GM23338 (cell line): ENCODE data around the gene LRRFIP1. TPM values are rescaled to one million over a fixed set of nuclear protein-coding genes. Genes with fewer than 3 reads are reported as not detected.

ENCODE experiments used
- ATAC-seq: fragments of 200-7000 bp; cut with Tn5 transposase; 3 replicates; pipeline ENCODE4 v1.9.1; 2020
- DNase-seq: peaks from one replicate; pipeline ENCODE4 v3.0.0-alpha.2; 2015; ENCODE audit warnings: low spot score
- H2AFZ ChIP-seq: fragments of 200-600 bp; sonication (generic); 2 replicates; pipeline ENCODE4 v1.8.0; 2016; ENCODE audit warnings: antibody characterized with exemption, mild to moderate bottlenecking, moderate library complexity
- H3F3A ChIP-seq: fragments of 200-600 bp; sonication (generic); replicated peaks from 2 replicates; pipeline ENCODE4 v1.8.0; 2017; ENCODE audit warnings: antibody characterized with exemption, mixed run types, low read depth
- H3K27ac ChIP-seq: fragments of 200-600 bp; sonication (generic); 2 replicates; pipeline ENCODE4 v1.6.1; 2016; ENCODE audit warnings: low read depth
- H3K27me3 ChIP-seq: fragments of 200-600 bp; sonication (generic); 2 replicates; pipeline ENCODE4 v1.8.0; 2016; ENCODE audit warnings: mild to moderate bottlenecking, mixed run types, moderate library complexity; ENCODE audit not compliant: insufficient read depth
- H3K36me3 ChIP-seq: fragments of 200-600 bp; sonication (generic); 2 replicates; pipeline ENCODE4 v1.8.0; 2016; ENCODE audit warnings: mild to moderate bottlenecking; ENCODE audit not compliant: insufficient read depth
- H3K4me1 ChIP-seq: fragments of 200-600 bp; sonication (generic); 2 replicates; pipeline ENCODE4 v1.8.0; 2016; ENCODE audit warnings: mild to moderate bottlenecking, moderate library complexity; ENCODE audit not compliant: insufficient read depth
- H3K4me2 ChIP-seq: fragments of 200-600 bp; sonication (generic); 2 replicates; pipeline ENCODE4 v1.7.1; 2017; ENCODE audit warnings: mixed run types
- H3K4me3 ChIP-seq: fragments of 200-600 bp; sonication (generic); 2 replicates; pipeline ENCODE4 v1.6.1; 2016; ENCODE audit warnings: mixed run types
- H3K79me2 ChIP-seq: fragments of 200-600 bp; sonication (generic); replicated peaks from 2 replicates; pipeline ENCODE4 v1.8.0; 2017; ENCODE audit warnings: mild to moderate bottlenecking; ENCODE audit not compliant: insufficient read depth
- H3K9me2 ChIP-seq: fragments of 200-600 bp; sonication (generic); 2 replicates; pipeline ENCODE4 v1.8.0; 2017; ENCODE audit not compliant: insufficient read depth
- H4K20me1 ChIP-seq: fragments of 200-600 bp; sonication (generic); replicated peaks from 2 replicates; pipeline ENCODE4 v1.8.0; 2017; ENCODE audit warnings: mild to moderate bottlenecking; ENCODE audit not compliant: insufficient read depth
- H3K27ac Mint-ChIP-seq: 2 replicates; pipeline ENCODE4 v1.8.0; 2020; ENCODE audit warnings: inconsistent platforms, mild to moderate bottlenecking, moderate library complexity, mixed read lengths
- H3K27me3 Mint-ChIP-seq: 3 replicates; pipeline ENCODE4 v1.8.0; 2022; ENCODE audit warnings: low read depth, mild to moderate bottlenecking, moderate library complexity, mixed read lengths, inconsistent platforms; ENCODE audit not compliant: insufficient read depth, poor library complexity
- H3K36me3 Mint-ChIP-seq: 3 replicates; pipeline ENCODE4 v1.8.0; 2021; ENCODE audit warnings: low read depth, mild to moderate bottlenecking, inconsistent platforms, moderate library complexity, mixed read lengths
- H3K4me1 Mint-ChIP-seq: 3 replicates; pipeline ENCODE4 v1.8.0; 2020; ENCODE audit warnings: mild to moderate bottlenecking, inconsistent platforms, mixed read lengths
- H3K4me3 Mint-ChIP-seq: 3 replicates; pipeline ENCODE4 v1.8.0; 2021; ENCODE audit warnings: moderate library complexity, mild to moderate bottlenecking, inconsistent platforms, mixed read lengths
- H3K9me3 Mint-ChIP-seq: 3 replicates; pipeline ENCODE4 v1.8.0; 2020; ENCODE audit warnings: moderate library complexity, mild to moderate bottlenecking, inconsistent platforms, mixed read lengths
- CREB1 ChIP-seq: fragments of 250-450 bp; sonication (Bioruptor Pico); IDR thresholded peaks from 2 replicates; pipeline ENCODE4 v1.5.0; 2020; ENCODE audit warnings: low read depth, mild to moderate bottlenecking, moderate library complexity
- EZH2 ChIP-seq: fragments of 200-600 bp; sonication (generic); IDR thresholded peaks from one replicate; pipeline ENCODE4 v1.8.0; 2017; ENCODE audit warnings: antibody characterized with exemption, mild to moderate bottlenecking, low read depth; ENCODE audit not compliant: unreplicated experiment
- EZH2phosphoT487 ChIP-seq: fragments of 200-600 bp; sonication (generic); IDR thresholded peaks from one replicate; pipeline ENCODE4 v1.8.1; 2018; ENCODE audit warnings: antibody characterized with exemption; ENCODE audit not compliant: unreplicated experiment
- JUNB ChIP-seq: IDR thresholded peaks from one replicate; pipeline ENCODE4 v1.6.1; 2016; ENCODE audit warnings: antibody characterized with exemption; ENCODE audit not compliant: unreplicated experiment
- NANOG ChIP-seq: IDR thresholded peaks from 2 replicates; pipeline ENCODE4 v1.6.1; 2016; ENCODE audit warnings: antibody characterized with exemption, borderline replicate concordance
- POLR2AphosphoS5 ChIP-seq: IDR thresholded peaks from 2 replicates; pipeline ENCODE4 v1.6.1; 2016; ENCODE audit warnings: antibody characterized with exemption, low read depth
- STAT1 ChIP-seq: IDR thresholded peaks from one replicate; pipeline ENCODE4 v1.6.1; 2016; ENCODE audit warnings: antibody characterized with exemption; ENCODE audit not compliant: unreplicated experiment
- ZNF114 ChIP-seq: fragments of 250-450 bp; sonication (Bioruptor Pico); IDR thresholded peaks from 2 replicates; pipeline ENCODE4 v1.5.0; 2020; ENCODE audit warnings: mild to moderate bottlenecking, moderate library complexity
- ZNF331 ChIP-seq: fragments of 250-450 bp; sonication (Bioruptor Pico); IDR thresholded peaks from 2 replicates; pipeline ENCODE4 v1.5.0; 2020; ENCODE audit warnings: low read depth, mild to moderate bottlenecking, moderate library complexity
- polyA plus RNA-seq: library from polyadenylated mRNA; unstranded; fragments of >200 nt; fragmentation: Nextera tagmentation; extraction: Ambion mirVana; gene quantifications from 2 replicates; pipeline ENCODE4 v1.2.1, GENCODE V29; 2016
- total RNA-seq: library from RNA; depleted of rRNA; stranded (reverse); fragments of >200 nt; shearing (Covaris generic); gene quantifications from 2 replicates; pipeline ENCODE4 v1.2.3, GENCODE V29; 2014
- TF ChIP-seq, protein P1 (sequence below): IDR thresholded peaks from 2 replicates; pipeline ENCODE4 v1.6.1; 2016; ENCODE audit warnings: antibody characterized with exemption
- TF ChIP-seq, protein P2 (sequence below), 2 experiments: fragments of 200-600 bp in 1 of 2; sonication (generic) in 1 of 2; conservative IDR thresholded peaks; 2 replicates each; pipeline versions ENCODE4 v1.5.1 to v1.6.1; 2016 to 2017; ENCODE audit warnings: antibody characterized with exemption in 2 of 2, low read depth in 2 of 2, mild to moderate bottlenecking in 2 of 2, moderate library complexity in 1 of 2
- TF ChIP-seq, protein P3 (sequence below): fragments of 250-450 bp; sonication (Bioruptor Pico); IDR thresholded peaks from 2 replicates; pipeline ENCODE4 v1.5.0; 2020; ENCODE audit warnings: mild to moderate bottlenecking, moderate library complexity
- TF ChIP-seq, protein P4 (sequence below): IDR thresholded peaks from one replicate; pipeline ENCODE4 v1.6.1; 2018; ENCODE audit warnings: antibody characterized with exemption; ENCODE audit not compliant: unreplicated experiment

Gene LRRFIP1
- total and polyA plus RNA-seq, 2 experiments from 2014 or later = 59.6 to 178 TPM

DNA sequence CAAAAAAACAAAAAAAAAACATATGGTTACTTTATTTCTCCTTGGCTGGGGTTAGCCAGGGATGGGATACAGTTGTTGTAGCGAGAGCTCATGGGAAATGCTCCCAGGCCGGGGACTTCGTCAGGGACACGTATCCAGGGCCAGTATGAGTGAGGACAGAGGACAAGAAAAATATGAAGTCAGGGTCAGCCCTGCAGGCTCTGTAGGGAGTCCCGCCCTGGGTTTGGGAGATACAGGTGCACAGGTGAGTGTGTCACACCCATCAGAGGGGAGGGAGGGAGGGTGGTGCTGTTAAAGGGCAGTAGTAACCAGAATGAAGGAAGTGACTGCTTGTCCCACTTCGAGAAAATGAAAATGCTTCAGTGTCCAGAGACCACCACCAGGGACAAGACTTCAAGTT, 115.6 kb downstream of the LRRFIP1 start:
- Histone ChIP-seq H3K4me2 (no peak overlapping the region), H3K4me1 (peaks cover 17% of the 10 kb centered on the region), H3K27ac (no peak overlapping the region), H4K20me1 (peaks cover 20% of the 10 kb centered on the region; the same call in 1 of the 2 replicates), H3K27me3 (no peaks in the 10 kb centered on the region), H3K36me3 (no peaks in the 10 kb centered on the region), H3F3A (no peaks in the 10 kb centered on the region), H3K79me2 (peaks cover 67% of the 10 kb centered on the region), H3K4me3 (no peak overlapping the region), H2AFZ (no peak overlapping the region), H3K9me2 (no peaks in the 10 kb centered on the region)
- H3K9me3 Mint-ChIP-seq = no peaks in the 10 kb centered on the region; the same call in 2 of the 3 replicates
- H3K4me3 Mint-ChIP-seq = no peak overlapping the region
- H3K36me3 Mint-ChIP-seq = peaks cover 6% of the 10 kb centered on the region
- DNase-seq (no peak), ATAC-seq (no peak)
- H3K27me3 Mint-ChIP-seq = peaks cover 4% of the 10 kb centered on the region
- no peak overlapping the region for H3K27ac Mint-ChIP-seq
- H3K4me1 Mint-ChIP-seq = peaks cover 53% of the 10 kb centered on the region
- TF ChIP-seq ZNF331 (CRISPR knock-in tag) = no peak
- no peak for TF ChIP-seq EZH2
- TF ChIP-seq STAT1 = no peak
- no peak for TF ChIP-seq JUNB
- TF ChIP-seq CREB1 = no peak
- no peak for TF ChIP-seq ZNF114
- TF ChIP-seq, protein P1, sequence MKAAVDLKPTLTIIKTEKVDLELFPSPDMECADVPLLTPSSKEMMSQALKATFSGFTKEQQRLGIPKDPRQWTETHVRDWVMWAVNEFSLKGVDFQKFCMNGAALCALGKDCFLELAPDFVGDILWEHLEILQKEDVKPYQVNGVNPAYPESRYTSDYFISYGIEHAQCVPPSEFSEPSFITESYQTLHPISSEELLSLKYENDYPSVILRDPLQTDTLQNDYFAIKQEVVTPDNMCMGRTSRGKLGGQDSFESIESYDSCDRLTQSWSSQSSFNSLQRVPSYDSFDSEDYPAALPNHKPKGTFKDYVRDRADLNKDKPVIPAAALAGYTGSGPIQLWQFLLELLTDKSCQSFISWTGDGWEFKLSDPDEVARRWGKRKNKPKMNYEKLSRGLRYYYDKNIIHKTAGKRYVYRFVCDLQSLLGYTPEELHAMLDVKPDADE = no peak
- TF ChIP-seq NANOG = no peak
- TF ChIP-seq, protein P2, sequence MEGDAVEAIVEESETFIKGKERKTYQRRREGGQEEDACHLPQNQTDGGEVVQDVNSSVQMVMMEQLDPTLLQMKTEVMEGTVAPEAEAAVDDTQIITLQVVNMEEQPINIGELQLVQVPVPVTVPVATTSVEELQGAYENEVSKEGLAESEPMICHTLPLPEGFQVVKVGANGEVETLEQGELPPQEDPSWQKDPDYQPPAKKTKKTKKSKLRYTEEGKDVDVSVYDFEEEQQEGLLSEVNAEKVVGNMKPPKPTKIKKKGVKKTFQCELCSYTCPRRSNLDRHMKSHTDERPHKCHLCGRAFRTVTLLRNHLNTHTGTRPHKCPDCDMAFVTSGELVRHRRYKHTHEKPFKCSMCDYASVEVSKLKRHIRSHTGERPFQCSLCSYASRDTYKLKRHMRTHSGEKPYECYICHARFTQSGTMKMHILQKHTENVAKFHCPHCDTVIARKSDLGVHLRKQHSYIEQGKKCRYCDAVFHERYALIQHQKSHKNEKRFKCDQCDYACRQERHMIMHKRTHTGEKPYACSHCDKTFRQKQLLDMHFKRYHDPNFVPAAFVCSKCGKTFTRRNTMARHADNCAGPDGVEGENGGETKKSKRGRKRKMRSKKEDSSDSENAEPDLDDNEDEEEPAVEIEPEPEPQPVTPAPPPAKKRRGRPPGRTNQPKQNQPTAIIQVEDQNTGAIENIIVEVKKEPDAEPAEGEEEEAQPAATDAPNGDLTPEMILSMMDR (conservative IDR thresholded peaks at IDR 0.05; ENCODE audit: low read depth in 2 of 2) = no peak
- TF ChIP-seq, protein P3, sequence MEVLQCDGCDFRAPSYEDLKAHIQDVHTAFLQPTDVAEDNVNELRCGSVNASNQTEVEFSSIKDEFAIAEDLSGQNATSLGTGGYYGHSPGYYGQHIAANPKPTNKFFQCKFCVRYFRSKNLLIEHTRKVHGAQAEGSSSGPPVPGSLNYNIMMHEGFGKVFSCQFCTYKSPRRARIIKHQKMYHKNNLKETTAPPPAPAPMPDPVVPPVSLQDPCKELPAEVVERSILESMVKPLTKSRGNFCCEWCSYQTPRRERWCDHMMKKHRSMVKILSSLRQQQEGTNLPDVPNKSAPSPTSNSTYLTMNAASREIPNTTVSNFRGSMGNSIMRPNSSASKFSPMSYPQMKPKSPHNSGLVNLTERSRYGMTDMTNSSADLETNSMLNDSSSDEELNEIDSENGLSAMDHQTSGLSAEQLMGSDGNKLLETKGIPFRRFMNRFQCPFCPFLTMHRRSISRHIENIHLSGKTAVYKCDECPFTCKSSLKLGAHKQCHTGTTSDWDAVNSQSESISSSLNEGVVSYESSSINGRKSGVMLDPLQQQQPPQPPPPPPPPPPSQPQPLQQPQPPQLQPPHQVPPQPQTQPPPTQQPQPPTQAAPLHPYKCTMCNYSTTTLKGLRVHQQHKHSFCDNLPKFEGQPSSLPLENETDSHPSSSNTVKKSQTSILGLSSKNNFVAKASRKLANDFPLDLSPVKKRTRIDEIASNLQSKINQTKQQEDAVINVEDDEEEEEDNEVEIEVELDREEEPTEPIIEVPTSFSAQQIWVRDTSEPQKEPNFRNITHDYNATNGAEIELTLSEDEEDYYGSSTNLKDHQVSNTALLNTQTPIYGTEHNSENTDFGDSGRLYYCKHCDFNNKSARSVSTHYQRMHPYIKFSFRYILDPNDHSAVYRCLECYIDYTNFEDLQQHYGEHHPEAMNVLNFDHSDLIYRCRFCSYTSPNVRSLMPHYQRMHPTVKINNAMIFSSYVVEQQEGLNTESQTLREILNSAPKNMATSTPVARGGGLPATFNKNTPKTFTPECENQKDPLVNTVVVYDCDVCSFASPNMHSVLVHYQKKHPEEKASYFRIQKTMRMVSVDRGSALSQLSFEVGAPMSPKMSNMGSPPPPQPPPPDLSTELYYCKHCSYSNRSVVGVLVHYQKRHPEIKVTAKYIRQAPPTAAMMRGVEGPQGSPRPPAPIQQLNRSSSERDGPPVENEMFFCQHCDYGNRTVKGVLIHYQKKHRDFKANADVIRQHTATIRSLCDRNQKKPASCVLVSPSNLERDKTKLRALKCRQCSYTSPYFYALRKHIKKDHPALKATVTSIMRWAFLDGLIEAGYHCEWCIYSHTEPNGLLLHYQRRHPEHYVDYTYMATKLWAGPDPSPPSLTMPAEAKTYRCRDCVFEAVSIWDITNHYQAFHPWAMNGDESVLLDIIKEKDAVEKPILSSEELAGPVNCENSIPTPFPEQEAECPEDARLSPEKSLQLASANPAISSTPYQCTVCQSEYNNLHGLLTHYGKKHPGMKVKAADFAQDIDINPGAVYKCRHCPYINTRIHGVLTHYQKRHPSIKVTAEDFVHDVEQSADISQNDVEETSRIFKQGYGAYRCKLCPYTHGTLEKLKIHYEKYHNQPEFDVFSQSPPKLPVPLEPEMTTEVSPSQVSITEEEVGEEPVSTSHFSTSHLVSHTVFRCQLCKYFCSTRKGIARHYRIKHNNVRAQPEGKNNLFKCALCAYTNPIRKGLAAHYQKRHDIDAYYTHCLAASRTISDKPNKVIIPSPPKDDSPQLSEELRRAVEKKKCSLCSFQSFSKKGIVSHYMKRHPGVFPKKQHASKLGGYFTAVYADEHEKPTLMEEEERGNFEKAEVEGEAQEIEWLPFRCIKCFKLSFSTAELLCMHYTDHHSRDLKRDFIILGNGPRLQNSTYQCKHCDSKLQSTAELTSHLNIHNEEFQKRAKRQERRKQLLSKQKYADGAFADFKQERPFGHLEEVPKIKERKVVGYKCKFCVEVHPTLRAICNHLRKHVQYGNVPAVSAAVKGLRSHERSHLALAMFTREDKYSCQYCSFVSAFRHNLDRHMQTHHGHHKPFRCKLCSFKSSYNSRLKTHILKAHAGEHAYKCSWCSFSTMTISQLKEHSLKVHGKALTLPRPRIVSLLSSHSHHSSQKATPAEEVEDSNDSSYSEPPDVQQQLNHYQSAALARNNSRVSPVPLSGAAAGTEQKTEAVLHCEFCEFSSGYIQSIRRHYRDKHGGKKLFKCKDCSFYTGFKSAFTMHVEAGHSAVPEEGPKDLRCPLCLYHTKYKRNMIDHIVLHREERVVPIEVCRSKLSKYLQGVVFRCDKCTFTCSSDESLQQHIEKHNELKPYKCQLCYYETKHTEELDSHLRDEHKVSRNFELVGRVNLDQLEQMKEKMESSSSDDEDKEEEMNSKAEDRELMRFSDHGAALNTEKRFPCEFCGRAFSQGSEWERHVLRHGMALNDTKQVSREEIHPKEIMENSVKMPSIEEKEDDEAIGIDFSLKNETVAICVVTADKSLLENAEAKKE (CRISPR knock-in tag) = no peak
- TF ChIP-seq EZH2phosphoT487 = no peak
- TF ChIP-seq, protein P4, sequence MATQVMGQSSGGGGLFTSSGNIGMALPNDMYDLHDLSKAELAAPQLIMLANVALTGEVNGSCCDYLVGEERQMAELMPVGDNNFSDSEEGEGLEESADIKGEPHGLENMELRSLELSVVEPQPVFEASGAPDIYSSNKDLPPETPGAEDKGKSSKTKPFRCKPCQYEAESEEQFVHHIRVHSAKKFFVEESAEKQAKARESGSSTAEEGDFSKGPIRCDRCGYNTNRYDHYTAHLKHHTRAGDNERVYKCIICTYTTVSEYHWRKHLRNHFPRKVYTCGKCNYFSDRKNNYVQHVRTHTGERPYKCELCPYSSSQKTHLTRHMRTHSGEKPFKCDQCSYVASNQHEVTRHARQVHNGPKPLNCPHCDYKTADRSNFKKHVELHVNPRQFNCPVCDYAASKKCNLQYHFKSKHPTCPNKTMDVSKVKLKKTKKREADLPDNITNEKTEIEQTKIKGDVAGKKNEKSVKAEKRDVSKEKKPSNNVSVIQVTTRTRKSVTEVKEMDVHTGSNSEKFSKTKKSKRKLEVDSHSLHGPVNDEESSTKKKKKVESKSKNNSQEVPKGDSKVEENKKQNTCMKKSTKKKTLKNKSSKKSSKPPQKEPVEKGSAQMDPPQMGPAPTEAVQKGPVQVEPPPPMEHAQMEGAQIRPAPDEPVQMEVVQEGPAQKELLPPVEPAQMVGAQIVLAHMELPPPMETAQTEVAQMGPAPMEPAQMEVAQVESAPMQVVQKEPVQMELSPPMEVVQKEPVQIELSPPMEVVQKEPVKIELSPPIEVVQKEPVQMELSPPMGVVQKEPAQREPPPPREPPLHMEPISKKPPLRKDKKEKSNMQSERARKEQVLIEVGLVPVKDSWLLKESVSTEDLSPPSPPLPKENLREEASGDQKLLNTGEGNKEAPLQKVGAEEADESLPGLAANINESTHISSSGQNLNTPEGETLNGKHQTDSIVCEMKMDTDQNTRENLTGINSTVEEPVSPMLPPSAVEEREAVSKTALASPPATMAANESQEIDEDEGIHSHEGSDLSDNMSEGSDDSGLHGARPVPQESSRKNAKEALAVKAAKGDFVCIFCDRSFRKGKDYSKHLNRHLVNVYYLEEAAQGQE = no peak
- TF ChIP-seq POLR2AphosphoS5 = no peak
